OCI-LY3 (cell line): ENCODE measurements around the gene HYOU1.
"Not testable (repeated sequence)": the region's sequence is repeated elsewhere in the genome, so short reads cannot be mapped to it uniquely, and the experiment has no call there.

ENCODE experiments used
- CTCF ChIP-seq: fragments of 200-600, 300-600 bp; sonication (generic); IDR thresholded peaks from 2 replicates; pipeline ENCODE4 v1.5.1; 2014; ENCODE audit warnings: antibody characterized with exemption, low read length, low read depth
- EZH2phosphoT487 ChIP-seq: fragments of 200-600 bp; shearing (Covaris generic); IDR thresholded peaks from 2 replicates; pipeline ENCODE4 v1.6.1; 2018; ENCODE audit warnings: antibody characterized with exemption, mixed run types, low read depth

GRCh38 chr11:119033421-119033820 is 23.6 kb downstream of the HYOU1 start:
- not testable (repeated sequence) for TF ChIP-seq CTCF, EZH2phosphoT487
